HL-60 (cell line): ENCODE measurements around the gene CALML3.

Source experiments
- DNase-seq, 2 experiments: peaks; one replicate each; pipeline ENCODE4 v3.0.0-alpha.2; 2010 to 2020; ENCODE audit warnings: low read depth in 1 of 2, low spot score in 1 of 2
- H3K27ac ChIP-seq: fragments of 250-450 bp; sonication (Bioruptor Pico); replicated peaks from 2 replicates; pipeline ENCODE4 v1.5.1; 2020; ENCODE audit warnings: mild to moderate bottlenecking, moderate library complexity
- H3K27me3 ChIP-seq: fragments of 250-450 bp; sonication (Bioruptor Pico); 2 replicates; pipeline ENCODE4 v1.5.1; 2021; ENCODE audit warnings: mild to moderate bottlenecking, moderate library complexity; ENCODE audit not compliant: insufficient read depth, poor library complexity, severe bottlenecking
- H3K4me3 ChIP-seq: replicated peaks from 2 replicates; pipeline ENCODE4 v1.5.1; 2011; ENCODE audit warnings: mild to moderate bottlenecking, control low read depth, low read length; ENCODE audit not compliant: insufficient read depth
- GABPA ChIP-seq: IDR thresholded peaks from 2 replicates; pipeline ENCODE4 v1.6.1; 2012; ENCODE audit warnings: low read depth
- POLR2AphosphoS5 ChIP-seq: IDR thresholded peaks from 2 replicates; pipeline ENCODE4 v1.6.1; 2012; ENCODE audit warnings: low read depth
- SPI1 ChIP-seq: IDR thresholded peaks from 2 replicates; pipeline ENCODE4 v1.6.1; 2012; ENCODE audit warnings: low read depth, mild to moderate bottlenecking, borderline replicate concordance
- TF ChIP-seq, protein P1 (sequence below): IDR thresholded peaks from 2 replicates; pipeline ENCODE4 v1.6.1; 2012; ENCODE audit warnings: low read depth; ENCODE audit not compliant: insufficient replicate concordance
- TF ChIP-seq, protein P2 (sequence below): IDR thresholded peaks from one replicate; pipeline ENCODE4 v1.5.1; 2011; ENCODE audit warnings: low read length, control low read depth, inconsistent platforms; ENCODE audit not compliant: insufficient read depth

The CALML3 gene

DNA sequence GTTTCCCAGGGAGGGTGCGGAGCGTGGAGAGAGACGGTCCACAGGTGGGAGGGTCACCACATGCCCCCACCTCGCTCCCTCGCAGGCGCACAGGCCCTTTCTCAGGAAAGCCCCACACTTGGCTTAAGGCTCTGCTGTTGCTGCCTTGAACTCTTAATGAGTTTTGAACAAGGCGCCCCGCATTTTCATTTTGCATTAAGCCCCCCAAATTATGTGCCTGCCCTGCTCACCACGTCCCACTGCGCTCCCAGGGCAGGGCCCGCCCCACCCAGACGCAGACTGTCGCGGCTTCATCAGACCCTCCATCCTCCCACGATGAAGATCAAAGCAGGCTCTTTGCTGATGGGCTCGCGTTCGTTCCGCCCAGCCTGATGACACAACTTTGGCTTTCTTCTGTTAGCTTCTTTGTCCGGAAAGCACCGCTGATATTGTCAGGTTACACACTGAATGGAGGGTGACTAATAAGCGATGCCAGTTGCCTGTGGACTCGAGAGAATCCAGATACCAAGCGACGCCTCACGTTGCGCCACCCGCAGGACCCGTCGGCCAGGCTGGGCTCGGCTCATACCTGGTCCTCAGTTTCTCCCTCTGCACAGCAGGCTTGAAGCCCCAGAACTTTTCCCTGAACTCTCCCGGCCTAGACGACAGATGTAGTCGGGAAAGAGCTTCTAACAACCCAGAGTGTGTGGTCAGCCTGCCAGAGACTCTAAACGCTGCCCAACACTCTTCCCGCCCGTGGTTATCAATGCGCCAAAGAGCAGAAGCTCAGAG is 9.5 kb downstream of the CALML3 start:
- no peak for DNase-seq
- no peak overlapping the region for H3K4me3 ChIP-seq
- TF ChIP-seq SPI1 (no peak), POLR2AphosphoS5 (no peak), GABPA (no peak)
- TF ChIP-seq, protein P1, sequence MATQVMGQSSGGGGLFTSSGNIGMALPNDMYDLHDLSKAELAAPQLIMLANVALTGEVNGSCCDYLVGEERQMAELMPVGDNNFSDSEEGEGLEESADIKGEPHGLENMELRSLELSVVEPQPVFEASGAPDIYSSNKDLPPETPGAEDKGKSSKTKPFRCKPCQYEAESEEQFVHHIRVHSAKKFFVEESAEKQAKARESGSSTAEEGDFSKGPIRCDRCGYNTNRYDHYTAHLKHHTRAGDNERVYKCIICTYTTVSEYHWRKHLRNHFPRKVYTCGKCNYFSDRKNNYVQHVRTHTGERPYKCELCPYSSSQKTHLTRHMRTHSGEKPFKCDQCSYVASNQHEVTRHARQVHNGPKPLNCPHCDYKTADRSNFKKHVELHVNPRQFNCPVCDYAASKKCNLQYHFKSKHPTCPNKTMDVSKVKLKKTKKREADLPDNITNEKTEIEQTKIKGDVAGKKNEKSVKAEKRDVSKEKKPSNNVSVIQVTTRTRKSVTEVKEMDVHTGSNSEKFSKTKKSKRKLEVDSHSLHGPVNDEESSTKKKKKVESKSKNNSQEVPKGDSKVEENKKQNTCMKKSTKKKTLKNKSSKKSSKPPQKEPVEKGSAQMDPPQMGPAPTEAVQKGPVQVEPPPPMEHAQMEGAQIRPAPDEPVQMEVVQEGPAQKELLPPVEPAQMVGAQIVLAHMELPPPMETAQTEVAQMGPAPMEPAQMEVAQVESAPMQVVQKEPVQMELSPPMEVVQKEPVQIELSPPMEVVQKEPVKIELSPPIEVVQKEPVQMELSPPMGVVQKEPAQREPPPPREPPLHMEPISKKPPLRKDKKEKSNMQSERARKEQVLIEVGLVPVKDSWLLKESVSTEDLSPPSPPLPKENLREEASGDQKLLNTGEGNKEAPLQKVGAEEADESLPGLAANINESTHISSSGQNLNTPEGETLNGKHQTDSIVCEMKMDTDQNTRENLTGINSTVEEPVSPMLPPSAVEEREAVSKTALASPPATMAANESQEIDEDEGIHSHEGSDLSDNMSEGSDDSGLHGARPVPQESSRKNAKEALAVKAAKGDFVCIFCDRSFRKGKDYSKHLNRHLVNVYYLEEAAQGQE, result no peak
- TF ChIP-seq, protein P2, sequence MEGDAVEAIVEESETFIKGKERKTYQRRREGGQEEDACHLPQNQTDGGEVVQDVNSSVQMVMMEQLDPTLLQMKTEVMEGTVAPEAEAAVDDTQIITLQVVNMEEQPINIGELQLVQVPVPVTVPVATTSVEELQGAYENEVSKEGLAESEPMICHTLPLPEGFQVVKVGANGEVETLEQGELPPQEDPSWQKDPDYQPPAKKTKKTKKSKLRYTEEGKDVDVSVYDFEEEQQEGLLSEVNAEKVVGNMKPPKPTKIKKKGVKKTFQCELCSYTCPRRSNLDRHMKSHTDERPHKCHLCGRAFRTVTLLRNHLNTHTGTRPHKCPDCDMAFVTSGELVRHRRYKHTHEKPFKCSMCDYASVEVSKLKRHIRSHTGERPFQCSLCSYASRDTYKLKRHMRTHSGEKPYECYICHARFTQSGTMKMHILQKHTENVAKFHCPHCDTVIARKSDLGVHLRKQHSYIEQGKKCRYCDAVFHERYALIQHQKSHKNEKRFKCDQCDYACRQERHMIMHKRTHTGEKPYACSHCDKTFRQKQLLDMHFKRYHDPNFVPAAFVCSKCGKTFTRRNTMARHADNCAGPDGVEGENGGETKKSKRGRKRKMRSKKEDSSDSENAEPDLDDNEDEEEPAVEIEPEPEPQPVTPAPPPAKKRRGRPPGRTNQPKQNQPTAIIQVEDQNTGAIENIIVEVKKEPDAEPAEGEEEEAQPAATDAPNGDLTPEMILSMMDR, result no peak

DNA sequence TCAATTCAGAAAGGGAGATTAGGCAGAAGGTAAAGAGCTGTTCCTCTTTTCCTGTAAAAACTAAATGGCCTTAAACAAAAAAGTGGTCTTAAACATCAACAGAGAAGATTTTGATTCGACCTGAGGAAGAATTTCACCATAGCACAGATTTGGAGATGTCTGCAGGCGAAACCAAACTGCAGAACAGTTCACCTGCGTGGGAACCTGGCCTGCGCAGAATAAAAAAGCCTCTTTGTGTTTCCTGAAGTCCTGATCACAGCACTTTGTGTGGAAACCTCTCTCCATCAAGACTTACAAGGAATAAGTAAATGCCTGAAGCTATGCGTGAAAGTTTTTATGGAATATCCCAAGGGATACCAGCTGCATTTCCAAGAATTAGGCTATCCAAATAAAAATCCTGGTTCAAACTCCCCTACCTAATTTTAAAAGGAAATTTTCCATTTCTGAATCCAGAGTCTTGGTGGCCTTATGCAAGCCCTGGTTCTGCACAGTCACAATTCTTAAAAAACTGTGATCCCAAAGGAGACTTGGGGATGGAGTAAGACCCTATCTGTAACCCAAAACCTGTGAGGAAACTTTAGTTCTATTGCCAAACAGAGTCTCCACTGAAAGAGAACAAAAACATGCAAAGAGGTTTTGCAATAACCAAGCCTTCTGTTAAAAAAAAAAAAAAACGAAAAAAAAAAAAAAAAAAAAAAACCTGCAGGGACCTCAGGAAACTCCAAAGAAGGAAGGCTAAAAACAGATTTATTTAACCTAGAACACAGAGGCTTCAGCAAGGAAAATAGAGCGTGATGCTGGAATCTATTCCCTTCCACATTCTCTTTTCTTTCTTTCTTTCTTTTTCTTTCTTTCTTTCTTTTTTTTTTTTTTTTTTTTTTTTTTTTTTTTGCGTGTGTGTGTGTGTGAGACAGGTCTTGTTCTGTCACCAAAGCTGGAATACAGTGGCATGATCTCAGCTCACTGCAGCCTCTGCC is 10.4 kb downstream of the CALML3 start:
- peak; percentile 13; the same call in 1 of the 2 replicates for TF ChIP-seq SPI1
- TF ChIP-seq POLR2AphosphoS5, result no peak
- H3K27ac ChIP-seq, result no peak overlapping the region
- H3K27me3 ChIP-seq, result no peaks in the 10 kb centered on the region
- peak; percentile 25 to 46 for DNase-seq
- no peak overlapping the region for H3K4me3 ChIP-seq

More for the DNA sequence above, 9.5 kb downstream of the CALML3 start:
- no peaks in the 10 kb centered on the region for H3K27me3 ChIP-seq
- no peak overlapping the region for H3K27ac ChIP-seq

DNA sequence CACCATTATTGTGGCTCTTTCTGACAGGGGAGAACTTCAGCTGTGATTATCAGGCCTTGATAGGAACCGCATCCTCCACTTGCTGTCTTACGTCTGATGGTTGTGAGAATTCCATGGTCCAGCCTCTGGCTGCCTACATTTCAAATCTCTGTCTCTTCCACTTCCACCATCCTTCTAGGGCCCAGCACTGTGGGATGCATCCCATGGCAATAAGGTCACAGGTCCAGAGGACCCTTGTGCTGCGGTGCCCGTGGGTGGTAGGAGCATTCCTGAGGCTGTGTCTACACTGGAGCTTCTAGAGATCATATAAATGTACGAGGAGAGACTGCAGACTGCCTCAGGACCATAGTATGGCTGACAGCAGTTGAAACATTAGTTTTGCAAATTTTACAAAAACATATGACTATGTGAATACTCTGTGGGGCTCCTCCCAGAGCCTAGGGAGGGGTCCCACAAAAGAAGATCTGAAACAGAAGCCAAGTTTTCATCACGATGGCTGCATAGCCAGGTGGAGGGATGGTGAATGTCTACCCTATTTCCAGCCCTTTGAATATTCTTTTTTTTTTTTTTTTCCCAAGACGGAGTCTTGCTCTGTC is 11.8 kb downstream of the CALML3 start:
- H3K27ac ChIP-seq, result no peak overlapping the region
- TF ChIP-seq GABPA (no peak), SPI1 (no peak), POLR2AphosphoS5 (no peak)
- TF ChIP-seq, protein P1, result no peak
- TF ChIP-seq, protein P2, result no peak
- DNase-seq, result no peak
- no peak overlapping the region for H3K4me3 ChIP-seq
- no peaks in the 10 kb centered on the region for H3K27me3 ChIP-seq

DNA sequence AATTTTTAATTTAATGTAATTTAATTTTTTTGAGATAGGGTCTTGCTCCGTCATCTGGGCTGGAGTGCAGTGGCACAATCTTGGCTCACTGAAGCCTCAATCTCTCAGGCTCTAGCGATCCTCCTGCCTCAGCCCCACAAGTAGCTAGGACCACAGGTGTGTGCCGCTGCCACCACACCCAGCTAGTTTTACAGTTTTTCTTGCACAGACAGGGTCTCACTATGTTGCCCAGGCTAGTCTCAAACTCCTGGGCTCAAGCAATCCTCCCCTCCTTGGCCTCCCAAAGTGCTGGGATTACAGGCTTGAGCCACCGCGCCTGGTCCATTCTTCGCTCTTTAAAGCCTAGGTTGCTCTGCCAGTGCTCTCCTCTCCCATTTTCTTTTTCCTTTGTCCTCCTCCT is 12.9 kb downstream of the CALML3 start:
- no peak for DNase-seq
- no peak overlapping the region for H3K4me3 ChIP-seq
- TF ChIP-seq SPI1 (no peak), POLR2AphosphoS5 (no peak), GABPA (no peak)
- TF ChIP-seq, protein P2, result no peak
- TF ChIP-seq, protein P1, result no peak
- no peak overlapping the region for H3K27ac ChIP-seq
- H3K27me3 ChIP-seq, result no peaks in the 10 kb centered on the region
